ENCODE measurements around the gene RIC3.
"Not testable (repeated sequence)": the region's sequence is repeated elsewhere in the genome, so short reads cannot be mapped to it uniquely, and the experiment has no call there.

RIC3 gene

DNA sequence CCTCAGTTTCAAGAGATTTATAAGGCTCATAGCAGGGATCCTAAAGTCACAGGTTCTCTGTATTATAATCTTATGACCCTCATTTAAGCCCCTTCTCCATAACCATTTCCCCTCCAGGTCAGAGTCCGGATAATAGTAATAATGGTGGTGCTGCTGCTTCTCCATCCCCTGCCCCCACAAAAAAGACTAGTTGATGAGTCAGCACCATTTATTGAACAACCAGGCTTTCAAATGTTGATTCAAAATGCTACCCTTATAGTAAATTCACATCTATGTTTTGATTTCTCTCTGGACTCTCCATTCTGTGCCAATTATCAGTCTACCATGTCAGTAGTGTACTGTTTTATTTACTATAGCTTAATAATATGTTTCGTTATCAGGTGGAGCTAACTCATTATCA, 17.6 kb upstream of the RIC3 start:
- no peak for DNase-seq

DNA sequence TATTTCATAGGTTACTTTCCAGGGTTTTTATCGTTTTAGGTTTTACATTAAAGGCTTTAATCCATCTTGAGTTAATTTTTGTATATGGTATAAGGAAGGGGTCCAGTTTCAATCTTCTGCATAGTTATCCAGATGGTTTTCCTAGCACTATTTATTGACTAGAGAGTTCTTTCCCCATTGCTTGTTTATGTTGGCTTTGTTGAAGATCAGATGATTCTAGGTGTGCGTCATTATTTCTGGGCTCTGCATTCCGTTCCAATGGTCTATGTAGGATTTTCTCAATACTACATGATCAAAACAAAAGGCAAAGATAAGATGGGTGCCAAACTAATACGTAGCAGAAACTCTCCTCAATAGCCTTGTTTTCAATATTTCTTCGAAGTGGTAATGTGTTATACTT, 14.3 kb upstream of the RIC3 start:
- no peak for DNase-seq

DNA sequence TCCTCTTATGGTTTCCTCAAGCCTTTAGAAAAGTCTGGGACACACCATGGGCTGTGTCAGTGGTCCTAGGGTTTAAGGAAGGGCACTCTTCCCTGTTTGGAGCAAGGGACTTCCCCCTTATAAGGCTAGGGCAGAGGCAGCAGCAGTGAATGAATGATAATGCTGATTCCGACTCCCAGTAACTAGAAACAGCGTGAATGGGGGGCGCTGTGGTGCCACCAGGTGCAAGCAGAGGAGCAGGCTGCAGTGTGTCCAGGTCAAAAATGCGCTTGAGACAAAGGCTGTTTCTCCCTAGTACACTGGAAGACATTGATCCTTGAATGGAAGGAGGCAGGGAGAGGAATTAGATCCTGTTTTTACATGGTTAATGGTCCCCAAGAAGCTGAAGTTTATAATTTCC, 11.6 kb upstream of the RIC3 start:
- no peak for DNase-seq

DNA sequence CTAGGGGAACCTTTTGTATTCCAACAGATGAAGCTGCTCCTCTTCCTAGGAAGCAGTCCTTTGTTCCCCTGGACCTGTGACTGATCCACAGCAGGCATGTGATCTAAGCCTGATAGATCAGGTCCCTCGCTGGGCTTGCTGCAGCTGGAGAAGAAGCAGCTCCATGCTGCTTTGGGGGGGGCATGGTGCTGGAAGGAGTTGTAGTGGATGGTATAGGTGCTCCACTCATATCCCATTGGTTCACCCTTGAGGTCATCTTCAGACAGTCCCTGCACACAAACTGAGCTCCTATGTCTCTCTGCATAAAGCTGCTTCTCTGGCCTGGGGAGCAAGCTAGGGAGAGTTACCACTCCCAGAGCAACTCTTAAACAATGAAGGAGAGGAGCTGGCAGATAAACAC, 9.5 kb upstream of the RIC3 start:
- DNase-seq, result no peak

DNA sequence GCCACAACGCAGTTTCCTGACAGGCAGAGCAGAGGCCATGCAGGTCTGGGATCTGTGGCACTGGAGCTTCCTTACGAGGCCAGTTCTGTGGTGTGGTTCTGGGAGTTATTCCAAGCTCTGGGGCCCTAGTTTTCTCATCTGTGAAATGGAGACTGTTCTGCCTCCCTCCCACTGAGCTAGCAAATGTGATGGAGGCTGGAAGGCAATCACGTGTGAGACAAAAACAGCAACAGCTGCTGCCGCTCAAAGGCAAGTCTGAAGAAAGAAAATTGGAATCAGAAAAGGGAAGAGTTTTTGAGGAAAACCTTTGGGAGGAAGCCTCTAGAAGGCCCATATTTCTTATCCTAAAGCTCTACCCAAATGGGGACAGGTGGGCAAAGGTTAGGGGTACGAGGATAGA, 8.3 kb upstream of the RIC3 start:
- no peak for DNase-seq

DNA sequence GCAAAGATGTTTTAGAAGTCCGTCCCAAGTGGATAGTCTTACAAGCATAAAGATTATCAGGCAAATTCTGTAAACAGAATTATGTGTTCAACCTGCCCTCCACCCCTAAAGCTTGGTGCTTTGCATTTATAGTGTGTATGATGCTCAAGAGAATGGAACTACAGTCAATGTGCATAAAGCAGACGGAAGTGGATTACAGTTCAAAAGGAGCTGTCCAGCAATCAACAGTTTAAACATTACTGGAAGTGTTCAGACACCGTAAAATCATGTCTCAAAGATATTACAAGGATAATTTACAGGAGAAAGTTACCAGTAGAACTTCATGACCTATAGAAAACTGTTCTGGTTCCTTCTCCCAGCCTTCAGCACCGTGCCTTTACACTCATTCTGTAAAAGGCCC, 1.0 kb downstream of the RIC3 start:
- no peak for DNase-seq

DNA sequence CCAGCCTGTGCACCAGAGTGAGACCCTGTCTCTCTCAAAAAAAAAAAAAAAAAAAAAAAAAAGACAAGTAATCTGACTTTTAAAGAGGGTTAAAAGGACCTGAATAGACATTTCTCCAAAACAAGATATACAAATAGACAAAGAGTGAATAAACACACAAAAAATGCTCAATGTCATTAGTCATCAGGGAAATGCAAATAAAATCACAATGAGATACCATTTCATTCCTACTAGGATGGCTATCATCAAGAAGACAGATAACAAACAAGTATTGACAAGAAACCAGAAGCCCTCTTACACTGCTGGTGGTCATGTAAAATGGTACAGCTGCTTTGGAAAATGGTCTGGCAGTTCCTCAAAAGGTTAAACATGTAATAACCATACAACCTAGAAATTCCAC, 4.1 kb downstream of the RIC3 start:
- no peak for DNase-seq

DNA sequence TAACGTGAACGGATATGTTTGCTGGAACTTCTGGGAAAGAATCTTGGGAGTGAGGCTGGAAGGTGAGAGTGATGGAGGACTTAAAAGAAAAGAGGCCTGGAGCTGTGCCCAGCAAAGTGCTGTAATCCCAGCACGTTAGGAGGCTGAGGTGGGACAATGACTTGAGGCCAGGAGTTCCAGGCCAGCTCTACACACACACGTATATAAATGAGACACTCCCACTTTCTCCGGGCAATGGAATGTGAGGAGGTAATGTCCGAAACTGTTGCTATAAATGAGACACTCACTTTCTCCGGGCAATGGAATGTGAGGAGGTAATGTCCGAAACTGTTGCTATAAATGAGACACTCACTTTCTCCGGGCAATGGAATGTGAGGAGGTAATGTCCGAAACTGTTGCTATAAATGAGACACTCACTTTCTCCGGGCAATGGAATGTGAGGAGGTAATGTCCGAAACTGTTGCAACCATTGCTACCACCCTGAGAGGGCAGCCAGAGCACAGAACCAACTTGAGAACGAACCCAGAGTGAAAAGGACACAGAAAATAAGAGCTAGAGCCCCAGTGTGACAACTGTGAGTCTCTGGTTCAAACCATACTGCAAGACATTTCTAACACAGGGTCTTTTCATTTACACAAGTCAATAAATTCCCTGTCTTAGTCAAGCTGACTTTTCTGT, 7.1 kb downstream of the RIC3 start:
- DNase-seq, result not testable (repeated sequence)

DNA sequence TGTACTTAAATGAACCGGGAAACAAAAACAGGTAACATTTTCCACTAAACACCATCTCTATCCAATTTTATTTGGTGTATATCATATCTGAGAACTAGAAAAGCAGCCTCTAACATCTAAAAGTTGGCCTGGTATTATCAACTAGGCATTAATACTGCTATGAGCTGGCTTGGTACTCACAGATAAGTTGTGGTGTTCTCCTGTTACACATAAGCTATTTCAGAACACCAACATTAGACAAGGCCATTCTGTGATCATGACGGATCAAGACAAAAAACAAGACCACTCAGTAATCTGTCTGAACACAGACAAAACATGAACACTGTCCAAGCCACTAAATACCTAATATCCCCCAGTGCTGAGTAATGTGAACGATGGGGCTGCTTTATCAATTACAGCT, 11.9 kb downstream of the RIC3 start:
- no peak for DNase-seq

DNA sequence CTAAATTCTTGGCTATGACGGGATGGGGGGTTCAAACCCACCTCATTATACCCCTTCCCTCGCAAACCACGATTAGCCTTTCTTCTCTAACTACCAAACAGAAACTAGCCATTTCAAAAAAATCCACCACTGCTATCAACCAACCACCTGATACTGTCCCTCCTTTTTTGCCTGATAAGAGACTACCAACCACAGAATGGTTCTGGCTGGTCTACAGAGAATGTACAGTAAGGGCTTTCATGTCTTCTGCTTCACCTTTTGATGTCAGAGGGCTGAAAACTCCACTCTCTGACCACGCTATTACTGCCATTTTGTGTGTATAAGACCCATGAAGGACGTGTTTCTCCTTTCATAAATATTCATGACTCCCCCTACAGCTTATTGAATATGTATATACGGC, 19.1 kb downstream of the RIC3 start:
- DNase-seq, result no peak

DNA sequence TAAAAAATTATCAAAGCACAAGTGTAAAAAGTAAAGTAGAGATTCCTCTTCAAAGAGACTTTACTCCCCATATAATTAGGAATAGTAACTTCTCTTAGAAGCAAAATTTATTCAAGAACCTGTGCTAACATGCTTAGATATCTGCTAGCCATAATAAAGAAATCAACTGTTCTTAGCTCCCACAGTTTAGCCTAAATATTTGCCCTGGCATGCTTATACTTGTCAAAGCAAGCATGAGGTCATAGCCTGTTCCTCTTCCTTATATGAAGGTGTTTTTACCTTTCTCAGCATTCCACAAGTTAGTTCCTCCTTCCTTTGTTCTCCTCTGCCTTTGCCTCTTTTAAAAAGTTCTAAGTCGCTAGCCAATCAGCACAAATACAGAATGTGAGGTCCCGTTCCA, 30.3 kb downstream of the RIC3 start:
- DNase-seq, result no peak

DNA sequence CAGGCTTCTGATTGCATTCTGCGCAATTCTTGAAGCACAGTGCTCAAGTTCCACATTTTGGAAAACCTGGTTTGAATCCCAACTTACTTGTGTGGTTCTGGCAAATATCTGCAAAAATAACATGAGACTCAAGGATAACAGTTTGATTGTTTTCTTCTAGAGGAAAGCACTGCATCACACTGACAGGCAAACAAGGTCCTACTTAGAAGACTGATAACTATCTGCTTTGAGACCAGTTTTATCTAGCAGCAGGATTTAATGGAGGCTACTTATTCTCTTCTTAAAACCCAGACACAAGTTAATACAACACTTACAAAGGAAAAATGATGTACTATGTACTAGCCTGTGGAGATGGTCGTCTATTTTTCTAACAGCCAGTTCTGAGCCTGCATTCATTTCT, 41.4 kb downstream of the RIC3 start:
- DNase-seq, result no peak

DNA sequence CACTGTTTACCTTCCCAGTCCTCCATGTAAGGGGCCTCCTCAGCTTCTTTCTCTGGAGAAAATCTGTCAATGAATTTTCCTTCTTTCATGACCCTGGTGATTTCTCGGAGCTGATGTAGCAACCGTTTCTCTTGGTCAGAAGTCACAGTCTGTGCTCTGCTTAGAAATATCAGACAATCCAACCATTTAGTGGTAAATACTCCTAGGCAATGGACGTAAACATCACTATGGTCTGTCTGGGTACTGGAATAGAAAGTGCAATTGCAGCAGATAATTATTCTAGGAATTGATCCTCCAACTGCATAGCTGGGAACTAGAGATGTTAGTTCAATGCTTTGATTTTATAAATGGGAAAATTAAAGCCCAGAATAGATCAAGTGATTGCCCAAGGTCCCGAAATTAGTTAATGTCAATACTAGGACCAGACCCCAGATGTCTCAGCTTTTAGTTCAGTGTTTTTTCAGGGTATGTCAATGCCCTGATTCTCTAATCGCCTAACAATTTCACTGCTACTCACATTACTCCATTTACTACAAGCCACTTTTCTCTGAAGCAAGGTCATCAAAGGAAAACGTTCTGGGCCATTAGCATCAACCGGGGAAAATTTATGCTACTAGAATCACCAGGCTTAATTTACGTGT, 42.1 kb downstream of the RIC3 start:
- DNase-seq, result no peak

DNA sequence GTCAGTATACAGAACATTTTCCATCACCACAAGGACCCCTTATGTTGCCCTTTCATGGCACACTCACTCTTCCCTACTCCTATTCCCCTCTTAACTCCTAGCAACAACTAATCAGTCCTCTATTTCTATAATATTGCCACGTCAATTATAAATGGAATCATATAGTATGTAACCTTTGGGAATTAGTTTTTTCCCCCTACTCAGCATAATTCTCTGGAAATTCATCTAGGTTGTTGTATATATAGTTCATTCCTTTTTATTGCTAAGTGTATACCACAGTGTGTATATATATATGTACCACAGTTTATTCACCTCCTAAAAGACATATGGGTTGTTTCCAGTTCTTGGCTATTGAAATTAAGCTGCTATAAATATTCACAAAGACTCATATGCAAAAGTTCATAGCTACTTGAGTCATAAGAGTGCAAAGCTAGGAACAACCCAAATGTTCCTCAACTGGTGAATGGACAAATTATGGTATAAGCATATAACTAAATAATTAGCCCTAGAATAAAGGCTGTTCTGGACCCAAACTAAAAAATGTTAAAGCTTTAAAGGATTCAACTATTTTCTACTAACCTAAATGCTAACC, 46.6 kb downstream of the RIC3 start:
- no peak for DNase-seq

DNA sequence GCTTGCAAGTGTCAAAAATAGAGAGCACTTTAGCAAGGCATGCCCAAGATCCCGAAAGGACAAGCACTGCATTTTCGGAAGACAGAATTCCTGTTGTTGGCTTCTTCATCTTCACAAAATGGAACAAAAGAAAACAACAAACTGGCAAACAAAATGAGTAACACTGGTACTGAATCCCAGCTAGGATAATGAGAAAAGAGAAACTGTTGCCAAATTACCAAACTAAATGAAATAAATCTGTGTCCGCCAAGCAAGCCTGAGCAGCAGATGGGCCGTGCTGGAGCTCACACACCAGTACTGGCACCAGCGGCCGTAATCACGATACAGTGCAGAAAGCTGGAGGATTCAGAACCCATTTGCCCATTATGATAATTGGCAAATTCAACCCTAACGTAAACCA, 57.2 kb downstream of the RIC3 start:
- no peak for DNase-seq

DNA sequence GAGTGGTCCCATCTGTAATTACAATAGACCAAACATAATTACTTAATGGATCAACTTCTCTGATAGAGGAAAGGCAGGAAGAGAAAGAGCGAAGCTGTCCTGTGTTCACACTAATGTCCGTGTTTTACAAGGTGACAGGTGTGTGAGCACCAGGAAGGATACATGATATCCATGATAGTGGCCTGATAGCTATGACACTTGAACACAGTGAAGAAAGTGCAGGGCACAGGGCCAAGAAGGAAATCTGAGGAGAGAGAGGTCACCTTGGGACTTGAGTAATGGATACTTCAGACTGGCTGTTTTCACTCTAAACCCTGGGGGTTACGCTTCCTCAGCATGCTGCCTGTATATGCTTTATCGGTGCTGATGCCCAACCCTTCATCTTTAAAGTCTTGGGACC, 58.4 kb downstream of the RIC3 start:
- DNase-seq, result no peak

DNA sequence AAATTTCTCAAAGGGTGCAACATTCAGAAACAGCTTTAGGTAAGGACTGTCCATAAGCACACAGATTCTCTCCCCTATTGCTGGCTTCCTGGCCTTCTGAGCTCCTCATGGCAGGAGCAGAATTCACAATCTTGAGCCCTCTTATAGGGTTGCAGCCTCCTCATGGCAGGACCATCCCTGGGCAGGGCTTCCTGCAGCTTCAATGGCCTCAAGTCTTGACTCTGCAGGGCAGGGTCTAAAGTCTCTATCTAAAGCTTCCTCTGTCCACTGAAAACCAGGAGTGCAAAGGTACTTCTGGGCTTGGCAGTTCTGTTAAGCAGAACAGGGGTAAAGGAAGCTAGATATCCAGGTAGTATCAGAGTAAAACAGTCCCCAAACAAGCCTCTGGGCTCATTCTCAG, 59.1 kb downstream of the RIC3 start:
- no peak for DNase-seq

DNA sequence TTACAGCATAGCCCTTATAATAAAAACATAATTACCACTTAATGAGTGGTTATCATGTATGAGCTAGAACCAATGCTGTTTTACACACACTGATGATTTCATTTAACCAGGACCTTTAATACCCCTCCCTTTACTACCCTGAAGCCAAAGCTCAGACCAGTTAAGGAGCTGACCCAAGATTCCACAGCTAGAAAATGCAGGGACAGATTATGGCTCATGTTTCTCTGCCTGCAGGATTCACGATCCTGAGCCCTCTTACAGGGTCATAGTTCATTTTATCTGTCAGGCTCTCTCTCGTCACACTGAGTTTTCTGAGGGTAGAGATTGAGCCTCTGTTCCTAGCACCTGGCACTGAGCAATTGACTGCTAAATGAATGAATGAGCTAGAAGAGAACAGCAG, 60.4 kb downstream of the RIC3 start:
- no peak for DNase-seq

DNA sequence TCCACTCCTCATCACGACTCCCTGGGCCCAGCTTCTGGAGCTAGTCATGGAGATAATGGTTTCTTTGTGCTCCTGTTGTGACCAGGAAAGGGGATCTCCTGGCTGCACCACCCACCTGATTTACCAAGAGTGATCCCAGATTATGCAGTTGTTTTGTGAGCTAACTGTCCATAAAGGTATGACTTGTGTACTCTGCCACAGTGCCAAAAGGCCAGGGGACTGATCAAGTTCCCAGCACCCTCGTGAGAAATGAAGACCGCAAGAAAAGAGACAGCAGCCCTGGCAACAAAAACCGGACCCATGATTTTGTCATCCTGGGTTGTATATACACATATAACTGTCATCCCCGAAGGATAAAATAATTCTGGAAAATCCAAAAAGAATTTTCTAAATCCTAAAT, 61.2 kb downstream of the RIC3 start:
- DNase-seq, result no peak

DNA sequence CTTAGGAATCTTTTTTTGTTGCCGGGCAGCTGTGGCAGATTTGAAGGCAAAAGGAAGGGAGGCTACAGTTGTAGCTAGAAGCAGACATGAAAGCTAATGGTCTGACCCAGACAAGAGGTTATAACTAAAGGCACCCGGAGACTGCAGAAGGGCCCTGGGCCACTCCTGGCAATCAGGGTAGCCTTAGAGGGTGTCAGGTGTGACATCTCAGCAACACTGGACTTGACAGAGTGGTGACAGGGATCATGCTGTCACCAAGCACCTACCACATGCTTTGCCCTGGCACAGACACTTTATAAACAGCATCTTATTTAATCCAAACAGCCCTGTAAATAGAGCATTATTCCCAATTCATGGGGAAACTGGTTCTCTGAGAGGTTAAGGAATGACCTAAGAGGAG, 62.1 kb downstream of the RIC3 start:
- DNase-seq, result no peak

DNA sequence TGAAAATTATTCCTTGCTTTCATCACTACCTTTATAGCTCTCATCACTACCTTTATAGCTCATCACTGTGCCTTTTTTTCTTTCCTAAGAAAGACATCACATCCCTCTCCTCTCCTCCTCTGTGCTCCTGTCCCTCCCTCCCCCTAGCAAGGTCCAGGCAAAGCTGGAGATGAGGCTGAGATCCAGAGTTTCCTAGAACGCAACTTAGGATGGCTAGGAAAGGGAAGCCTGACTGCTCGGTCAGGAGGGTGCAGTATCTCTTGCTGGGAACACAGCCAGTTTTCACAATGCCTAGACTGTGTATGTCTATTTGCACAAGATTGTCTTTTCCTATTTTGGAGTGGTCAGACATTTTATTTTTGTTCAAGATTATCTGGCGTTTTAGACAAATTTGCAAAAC, 63.2 kb downstream of the RIC3 start:
- DNase-seq, result no peak

DNA sequence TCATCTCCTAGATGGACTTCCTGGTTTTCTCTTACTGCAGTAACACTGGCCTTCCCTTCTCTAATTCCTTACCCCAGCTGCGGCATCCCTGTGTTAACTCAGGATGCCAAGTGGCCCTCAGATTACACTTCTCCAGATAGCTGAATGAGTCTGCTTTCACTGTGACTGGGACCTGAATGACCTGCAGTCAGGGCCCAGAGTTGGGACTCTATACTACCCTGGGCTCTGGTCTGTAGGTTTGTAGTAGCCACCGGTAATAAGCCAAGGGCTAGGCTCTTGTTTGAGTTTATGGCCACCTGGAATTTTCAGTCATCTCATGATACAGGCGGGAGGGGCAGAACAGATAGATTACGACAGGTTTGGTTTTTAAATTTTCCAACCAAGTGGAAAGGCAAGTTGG, 63.7 kb downstream of the RIC3 start:
- no peak for DNase-seq

DNA sequence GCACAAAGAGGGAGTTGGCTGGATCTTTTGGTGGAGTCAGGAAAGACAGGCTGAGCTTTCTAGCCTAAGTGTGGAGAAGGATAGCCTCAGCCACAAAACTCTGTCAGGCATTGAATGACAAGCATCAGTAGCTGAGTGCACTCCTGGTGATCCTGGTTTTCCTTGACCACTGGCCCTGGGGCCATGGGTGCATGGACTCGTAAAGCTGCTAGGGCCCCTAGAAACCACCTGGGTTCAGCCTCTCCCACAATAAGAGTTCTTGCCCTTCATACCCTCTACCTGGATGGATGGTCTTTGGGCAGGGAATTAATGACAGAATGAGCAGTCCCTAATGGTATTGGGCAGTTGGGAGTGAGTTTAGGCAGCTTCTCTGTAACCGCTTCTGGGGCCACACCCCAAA, 64.9 kb downstream of the RIC3 start:
- DNase-seq, result no peak

DNA sequence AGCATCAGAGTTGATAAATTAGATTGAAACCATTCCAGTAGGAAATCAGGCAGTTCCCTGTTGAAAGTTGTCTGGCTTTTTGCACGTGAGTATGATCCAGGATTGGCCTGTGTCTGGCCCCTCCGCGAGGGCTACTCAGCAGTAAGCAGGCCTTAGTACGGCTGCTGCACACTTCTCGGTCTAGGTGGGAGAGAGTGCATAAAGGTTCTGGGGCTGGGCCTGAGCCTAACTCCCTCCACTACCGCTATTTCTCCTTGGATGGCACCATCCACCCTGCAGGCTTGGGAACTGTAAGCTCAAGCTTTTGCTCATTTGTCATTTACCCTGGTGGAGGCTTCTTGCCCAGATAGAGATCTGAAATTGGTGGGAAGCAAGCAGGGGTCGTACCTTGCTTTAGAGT, 65.9 kb downstream of the RIC3 start:
- DNase-seq, result no peak

All from activated CD4-positive, CD25-positive, alpha-beta regulatory T cell (primary cell).